AG04449 (cell line): Measurements from ENCODE around the gene CNNM2.

Source experiments
- CTCF ChIA-PET: fragments of 350-600 bp; formaldehyde crosslinking; extraction: SDS; loops from one replicate; lab custom pipeline; 2021; ENCODE audit warnings: antibody characterized with exemption; lab: Yijun Ruan, JAX
- POLR2A ChIA-PET: fragments of 400-600, 350-600 bp; formaldehyde crosslinking; extraction: SDS; loops from one replicate; lab custom pipeline; 2020; ENCODE audit warnings: antibody characterized with exemption, inconsistent platforms; lab: Yijun Ruan, JAX
- DNase-seq: peaks from one replicate; pipeline ENCODE4 v3.0.0-alpha.2; 2010; ENCODE audit warnings: low read depth, low spot score
- H3K4me3 ChIP-seq: 2 replicates; pipeline ENCODE4 v1.5.1; 2011; ENCODE audit warnings: low read depth, mild to moderate bottlenecking, control low read depth, low read length
- CTCF ChIP-seq: IDR thresholded peaks from one replicate; pipeline ENCODE4 v1.5.1; 2011; ENCODE audit warnings: mild to moderate bottlenecking, moderate library complexity, low read length, control low read depth, inconsistent platforms; ENCODE audit not compliant: insufficient read depth; ENCODE audit errors: missing control alignments

CNNM2 gene

GRCh38 chr10:103025696-103026095 is 107.6 kb downstream of the CNNM2 start:
- ChIA-PET POLR2A (no interaction called here), CTCF (no interaction called here)
- no peak for TF ChIP-seq CTCF
- no peak for DNase-seq
- no peak overlapping the region for H3K4me3 ChIP-seq

GRCh38 chr10:103038570-103038969 is 120.5 kb downstream of the CNNM2 start:
- H3K4me3 ChIP-seq: no peak overlapping the region
- no peak for TF ChIP-seq CTCF
- ChIA-PET CTCF (no interaction called here), POLR2A (no interaction called here)
- peak; percentile 24 for DNase-seq

GRCh38 chr10:103040418-103040817 is 122.3 kb downstream of the CNNM2 start:
- H3K4me3 ChIP-seq: no peak overlapping the region
- ChIA-PET POLR2A (interaction anchor here (1.1 kb wide), 1 partner anchor 122 kb away, joined by 4 read pairs; the partner anchor contains the start of gene CNNM2), CTCF (interaction anchor here (0.6 to 1.3 kb wide), 4 partner anchors 122 to 197 kb away, joined by 3 to 4 read pairs (median 3); partner anchors contain the start of gene CNNM2)
- no peak for TF ChIP-seq CTCF
- peak; percentile 67 for DNase-seq

- TF ChIP-seq CTCF: no peak
- CTCF ChIA-PET: no interaction called here
- POLR2A ChIA-PET: no interaction called here
Measured at GRCh38 chr10:103041391-103041790, 123.3 kb downstream of the CNNM2 start.

GRCh38 chr10:103042129-103042528 is 124.0 kb downstream of the CNNM2 start:
- TF ChIP-seq CTCF: no peak
- CTCF ChIA-PET: interaction anchor here (3.5 kb wide), 1 partner anchor 125 kb away, joined by 14 read pairs; the partner anchor contains the start of gene CNNM2
- POLR2A ChIA-PET: no interaction called here
- H3K4me3 ChIP-seq: no peak overlapping the region
- DNase-seq: no peak

More at GRCh38 chr10:103041391-103041790, 123.3 kb downstream of the CNNM2 start:
- no peak for DNase-seq
- no peak overlapping the region for H3K4me3 ChIP-seq

- TF ChIP-seq CTCF: no peak
- ChIA-PET POLR2A (no interaction called here), CTCF (interaction anchor here (1.0 to 3.5 kb wide), 3 partner anchors 10 to 132 kb away, joined by 3 to 14 read pairs (median 4); partner anchors contain the start of gene CNNM2)
- DNase-seq: no peak
- no peak overlapping the region for H3K4me3 ChIP-seq
Measured at GRCh38 chr10:103042908-103043307, 124.8 kb downstream of the CNNM2 start.
